ENCODE measurements around the gene SIVA1. TPM values are rescaled to one million over a fixed set of nuclear protein-coding genes. Genes with fewer than 3 reads are reported as not detected.

The SIVA1 gene
- total RNA-seq, 1 donor from 2014 or later: 90.1 TPM

- no peaks in the 10 kb centered on the region for H3K4me1 Mint-ChIP-seq (ENCODE audit: unreplicated experiment)
- H3K4me3 Mint-ChIP-seq: no peak overlapping the region
Measured at GRCh38 chr14:104783484-104784217, 30.7 kb downstream of the SIVA1 start.

GRCh38 chr14:104784218-104784568, 31.2 kb downstream of the SIVA1 start:
- Mint-ChIP-seq H3K27me3 (no peaks in the 10 kb centered on the region), H3K9me3 (no peaks in the 10 kb centered on the region), H3K36me3 (no peaks in the 10 kb centered on the region), H3K4me3 (no peak overlapping the region), H3K4me1 (ENCODE audit: unreplicated experiment) (no peaks in the 10 kb centered on the region), H3K27ac (no peak overlapping the region)
- no peak for DNase-seq (ENCODE audit: extremely low spot score, unreplicated experiment)
- TF ChIP-seq CTCF (conservative IDR thresholded peaks at IDR 0.05): no peak

More at GRCh38 chr14:104783484-104784217, 30.7 kb downstream of the SIVA1 start:
- Mint-ChIP-seq H3K9me3 (no peaks in the 10 kb centered on the region), H3K27ac (no peak overlapping the region), H3K27me3 (no peaks in the 10 kb centered on the region), H3K36me3 (no peaks in the 10 kb centered on the region)
- no peak for TF ChIP-seq CTCF (conservative IDR thresholded peaks at IDR 0.05)
- DNase-seq (ENCODE audit: extremely low spot score, unreplicated experiment): no peak

- DNase-seq (ENCODE audit: extremely low spot score, unreplicated experiment): no peak
- Mint-ChIP-seq H3K27me3 (no peaks in the 10 kb centered on the region), H3K9me3 (no peaks in the 10 kb centered on the region), H3K27ac (no peak overlapping the region), H3K4me1 (ENCODE audit: unreplicated experiment) (no peaks in the 10 kb centered on the region), H3K4me3 (no peak overlapping the region), H3K36me3 (no peaks in the 10 kb centered on the region)
- no peak for TF ChIP-seq CTCF (conservative IDR thresholded peaks at IDR 0.05)
Measured at GRCh38 chr14:104784846-104785707, 32.1 kb downstream of the SIVA1 start.

- Mint-ChIP-seq H3K4me1 (ENCODE audit: unreplicated experiment) (no peaks in the 10 kb centered on the region), H3K9me3 (no peaks in the 10 kb centered on the region), H3K27ac (no peak overlapping the region), H3K36me3 (no peaks in the 10 kb centered on the region), H3K4me3 (no peak overlapping the region), H3K27me3 (no peaks in the 10 kb centered on the region)
- no peak for DNase-seq (ENCODE audit: extremely low spot score, unreplicated experiment)
- TF ChIP-seq CTCF (conservative IDR thresholded peaks at IDR 0.05): no peak
Measured at GRCh38 chr14:104785708-104786080, 32.7 kb downstream of the SIVA1 start.

GRCh38 chr14:104786091-104786586, 33.2 kb downstream of the SIVA1 start:
- no peak for TF ChIP-seq CTCF (conservative IDR thresholded peaks at IDR 0.05)
- H3K27me3 Mint-ChIP-seq: no peaks in the 10 kb centered on the region
- no peaks in the 10 kb centered on the region for H3K4me1 Mint-ChIP-seq (ENCODE audit: unreplicated experiment)
- H3K4me3 Mint-ChIP-seq: no peak overlapping the region
- H3K36me3 Mint-ChIP-seq: no peaks in the 10 kb centered on the region
- H3K27ac Mint-ChIP-seq: no peak overlapping the region
- H3K9me3 Mint-ChIP-seq: no peaks in the 10 kb centered on the region
- DNase-seq (ENCODE audit: extremely low spot score, unreplicated experiment): no peak
